Stimulated activated CD8-positive, alpha-beta memory T cell treated with anti-CD3 and anti-CD28 coated beads, Interleukin-4, amount 100 ng/mL, for 4 hours (primary cell): ENCODE results near the gene PEAK3.

Source experiments
- DNase-seq, 2 donors: peaks; one replicate each; pipeline ENCODE4 v3.0.0-alpha.2; 2020; ENCODE audit warnings: low read depth in 2 of 2, low spot score in 1 of 2

The PEAK3 gene

DNA sequence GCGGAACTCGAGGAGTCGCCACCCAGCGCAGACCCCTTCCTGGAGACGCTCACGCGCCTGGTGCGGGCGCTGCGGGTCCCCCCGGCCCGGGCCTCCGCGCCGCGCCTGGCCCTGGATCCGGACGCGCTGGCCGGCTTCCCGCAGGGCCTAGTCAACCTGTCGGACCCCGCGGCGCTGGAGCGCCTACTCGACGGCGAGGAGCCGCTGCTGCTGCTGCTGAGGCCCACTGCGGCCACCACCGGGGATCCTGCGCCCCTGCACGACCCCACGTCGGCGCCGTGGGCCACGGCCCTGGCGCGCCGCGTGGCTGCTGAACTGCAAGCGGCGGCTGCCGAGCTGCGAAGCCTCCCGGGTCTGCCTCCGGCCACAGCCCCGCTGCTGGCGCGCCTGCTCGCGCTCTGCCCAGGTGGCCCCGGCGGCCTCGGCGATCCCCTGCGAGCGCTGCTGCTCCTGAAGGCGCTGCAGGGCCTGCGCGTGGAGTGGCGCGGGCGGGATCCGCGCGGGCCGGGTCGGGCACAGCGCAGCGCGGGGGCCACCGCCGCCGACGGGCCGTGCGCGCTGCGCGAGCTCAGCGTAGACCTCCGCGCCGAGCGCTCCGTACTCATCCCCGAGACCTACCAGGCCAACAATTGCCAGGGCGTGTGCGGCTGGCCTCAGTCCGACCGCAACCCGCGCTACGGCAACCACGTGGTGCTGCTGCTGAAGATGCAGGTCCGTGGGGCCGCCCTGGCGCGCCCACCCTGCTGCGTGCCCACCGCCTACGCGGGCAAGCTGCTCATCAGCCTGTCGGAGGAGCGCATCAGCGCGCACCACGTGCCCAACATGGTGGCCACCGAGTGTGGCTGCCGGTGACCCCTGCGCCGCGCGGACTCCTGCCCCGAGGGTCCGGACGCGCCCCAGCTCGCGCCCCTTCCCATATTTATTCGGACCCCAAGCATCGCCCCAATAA lies 30.6 kb downstream of the PEAK3 start:
- DNase-seq, result no peak

DNA sequence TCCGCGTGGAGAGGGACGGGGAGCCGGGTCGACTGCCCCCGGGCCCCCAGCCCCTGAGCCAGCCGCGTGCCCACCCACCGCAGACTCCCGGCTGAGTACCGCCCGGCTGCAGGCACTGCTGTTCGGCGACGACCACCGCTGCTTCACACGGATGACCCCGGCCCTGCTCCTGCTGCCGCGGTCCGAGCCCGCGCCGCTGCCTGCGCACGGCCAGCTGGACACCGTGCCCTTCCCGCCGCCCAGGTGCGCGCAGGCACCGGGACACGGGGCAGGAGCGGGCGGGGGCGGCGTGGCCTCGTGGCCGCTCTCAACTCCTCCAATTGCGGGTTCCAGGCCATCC lies 31.2 kb downstream of the PEAK3 start:
- DNase-seq, result no peak

DNA sequence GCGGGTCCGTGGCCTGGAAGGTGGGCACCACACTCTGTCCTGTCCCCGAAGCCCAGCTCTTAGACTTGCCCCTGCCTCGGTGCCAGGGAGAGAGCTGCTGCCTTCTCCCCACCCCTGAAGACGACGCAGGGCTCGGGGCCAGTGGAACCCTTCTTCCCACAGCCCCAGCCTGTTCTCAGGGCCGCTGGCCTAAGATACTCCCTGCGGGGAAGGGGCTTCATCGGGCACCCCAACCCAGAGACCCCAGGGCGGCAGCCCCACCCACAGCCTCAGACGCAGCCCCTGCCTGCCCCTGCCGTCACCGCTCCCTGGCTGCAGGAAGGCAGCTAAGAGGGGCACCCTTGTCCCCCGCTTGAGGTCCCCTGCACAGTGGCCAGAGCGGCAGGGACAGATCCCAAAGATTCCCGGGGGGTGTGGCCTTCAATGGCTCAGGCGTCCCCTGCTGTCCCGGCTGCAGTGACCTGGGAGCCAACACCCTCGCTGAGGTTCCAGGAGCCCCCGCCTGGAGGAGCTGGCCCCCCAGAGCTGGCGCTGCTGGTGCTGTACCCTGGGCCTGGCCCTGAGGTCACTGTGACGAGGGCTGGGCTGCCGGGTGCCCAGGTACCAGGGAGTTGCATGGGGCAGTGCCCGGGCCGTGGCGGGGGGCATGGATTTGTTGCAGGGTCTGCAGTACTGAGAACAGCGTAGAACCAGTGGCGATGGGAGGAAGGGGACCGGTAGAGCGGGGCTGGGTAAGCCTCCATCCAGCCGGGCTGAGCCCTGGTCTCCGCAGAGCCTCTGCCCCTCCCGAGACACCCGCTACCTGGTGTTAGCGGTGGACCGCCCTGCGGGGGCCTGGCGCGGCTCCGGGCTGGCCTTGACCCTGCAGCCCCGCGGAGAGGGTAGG lies 31.9 kb downstream of the PEAK3 start:
- no peak for DNase-seq

- DNase-seq, result no peak
Observed at GRCh38 chr19:2249010-2249866, 32.7 kb downstream of the PEAK3 start, which contains the start of gene AMH. TSS of gene AMH (plus strand) at chr19:2249323. CDS start at chr19:2249333, 10 bp downstream.

DNA sequence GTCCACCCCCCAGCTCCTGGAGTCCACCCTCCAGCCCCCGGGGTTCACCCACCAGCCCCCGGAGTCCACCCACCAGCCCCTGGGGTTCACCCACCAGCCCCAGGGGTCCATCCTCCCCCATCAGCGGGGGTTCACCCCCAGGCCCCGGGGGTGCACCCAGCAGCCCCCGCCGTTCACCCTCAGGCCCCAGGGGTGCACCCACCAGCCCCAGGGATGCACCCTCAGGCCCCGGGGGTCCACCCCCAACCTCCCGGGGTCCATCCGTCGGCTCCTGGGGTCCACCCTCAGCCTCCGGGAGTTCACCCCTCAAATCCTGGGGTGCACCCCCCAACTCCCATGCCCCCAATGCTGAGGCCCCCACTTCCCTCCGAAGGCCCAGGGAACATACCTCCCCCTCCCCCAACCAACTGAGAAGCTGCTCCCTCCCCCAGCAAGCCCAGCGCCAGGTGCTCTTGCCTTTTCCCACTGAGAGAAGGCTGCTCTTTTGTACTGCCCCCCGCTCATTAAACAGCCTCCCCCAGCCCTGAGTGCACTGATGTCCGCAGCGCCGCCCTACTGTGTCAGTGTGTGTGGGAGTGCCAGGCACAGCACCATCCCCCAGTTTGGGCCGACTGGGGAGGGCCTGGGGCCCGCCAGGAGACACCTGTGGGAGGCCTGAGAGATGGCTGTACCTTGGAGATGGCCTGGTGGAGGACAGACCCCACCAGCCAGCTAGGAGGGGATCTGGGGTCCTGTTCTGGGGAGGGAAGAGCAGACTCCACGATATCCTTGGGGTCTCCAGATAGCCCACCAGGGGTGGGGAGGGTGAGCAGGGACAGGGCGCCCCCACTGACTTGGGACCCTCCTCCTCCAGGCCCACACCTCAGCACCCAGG lies 33.6 kb downstream of the PEAK3 start:
- no peak for DNase-seq

DNA sequence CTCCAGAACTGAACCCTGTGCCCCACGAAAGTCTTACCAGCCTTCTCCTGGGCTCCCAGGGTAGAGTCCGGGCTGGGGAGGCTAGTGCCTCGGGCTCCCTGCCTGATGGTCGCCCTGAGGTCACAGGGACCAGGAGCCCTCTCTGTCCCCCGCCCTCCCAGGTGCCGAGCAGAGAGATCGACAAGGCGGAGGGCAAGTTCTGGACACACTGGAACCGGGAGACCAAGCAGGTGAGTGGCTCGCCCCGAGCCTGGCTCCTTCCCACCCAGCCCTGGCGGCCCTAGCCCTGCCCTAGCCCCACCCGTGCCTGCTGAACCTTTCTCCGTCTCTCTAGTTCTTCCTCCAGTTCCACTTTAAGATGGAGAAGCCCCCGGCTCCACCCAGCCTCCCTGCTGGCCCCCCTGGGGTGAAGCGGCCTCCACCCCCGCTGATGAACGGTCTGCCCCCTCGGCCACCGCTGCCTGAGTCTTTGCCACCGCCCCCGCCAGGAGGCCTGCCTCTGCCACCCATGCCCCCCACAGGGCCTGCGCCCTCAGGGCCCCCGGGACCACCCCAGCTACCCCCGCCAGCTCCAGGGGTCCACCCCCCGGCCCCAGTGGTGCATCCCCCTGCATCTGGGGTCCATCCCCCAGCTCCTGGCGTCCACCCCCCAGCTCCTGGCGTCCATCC lies 34.4 kb downstream of the PEAK3 start:
- no peak for DNase-seq

GRCh38 chr19:2246801-2247361 lies 35.1 kb downstream of the PEAK3 start:
- no peak for DNase-seq

DNA sequence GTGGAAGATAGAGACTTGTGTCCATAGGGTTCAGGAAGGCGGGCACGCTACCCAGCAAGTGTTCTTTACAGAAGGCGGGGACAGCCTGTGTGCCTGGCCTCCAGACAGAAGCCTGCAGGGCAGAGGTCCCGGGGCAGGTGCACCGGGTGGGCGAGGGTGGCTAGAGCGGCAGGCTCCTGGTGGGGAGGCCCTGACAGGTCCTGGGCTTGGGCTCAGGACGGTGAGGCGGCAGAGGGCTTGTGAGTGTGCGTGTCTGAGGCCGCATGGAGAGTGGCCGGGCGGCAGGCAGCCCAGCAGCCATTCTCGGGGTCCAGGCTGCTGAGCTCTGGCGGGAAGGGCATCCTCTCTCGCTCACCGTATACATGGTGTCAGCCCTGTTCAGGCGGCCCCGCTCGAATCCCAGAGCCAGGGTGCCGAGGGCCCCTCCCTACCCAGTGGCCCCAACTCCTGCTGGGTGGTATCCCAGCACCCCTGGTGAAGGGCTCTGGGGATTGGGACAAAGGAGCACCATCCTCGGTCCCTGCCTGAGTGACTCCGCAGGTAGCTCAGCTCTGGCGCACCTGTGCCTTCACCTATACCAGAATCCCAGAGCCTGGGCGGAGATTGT lies 35.9 kb downstream of the PEAK3 start:
- DNase-seq, result no peak

DNA sequence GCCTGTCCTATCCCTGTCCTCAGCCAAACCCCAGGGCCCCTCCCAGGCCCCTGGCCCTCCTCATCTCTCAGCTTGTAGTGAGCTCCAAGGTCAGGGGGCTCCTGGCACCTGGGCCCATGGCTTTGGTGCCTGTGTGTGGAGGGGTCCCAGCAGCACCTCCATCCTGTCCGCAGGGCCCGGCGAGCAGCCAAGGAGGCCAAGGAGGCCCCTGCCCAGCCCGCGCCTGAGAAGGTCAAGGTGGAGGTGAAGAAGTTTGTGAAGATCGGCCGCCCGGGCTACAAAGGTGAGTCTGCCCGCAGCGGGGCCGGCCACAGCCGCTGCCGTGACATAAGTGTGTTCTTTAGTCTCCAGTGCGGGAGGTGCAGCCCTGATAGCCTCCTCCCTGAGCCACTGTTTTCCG lies 36.7 kb downstream of the PEAK3 start:
- no peak for DNase-seq

GRCh38 chr19:2244486-2244885 lies 37.5 kb downstream of the PEAK3 start:
- DNase-seq, result no peak

- DNase-seq, result no peak
Observed at GRCh38 chr19:2244125-2244411, 37.9 kb downstream of the PEAK3 start.

DNA sequence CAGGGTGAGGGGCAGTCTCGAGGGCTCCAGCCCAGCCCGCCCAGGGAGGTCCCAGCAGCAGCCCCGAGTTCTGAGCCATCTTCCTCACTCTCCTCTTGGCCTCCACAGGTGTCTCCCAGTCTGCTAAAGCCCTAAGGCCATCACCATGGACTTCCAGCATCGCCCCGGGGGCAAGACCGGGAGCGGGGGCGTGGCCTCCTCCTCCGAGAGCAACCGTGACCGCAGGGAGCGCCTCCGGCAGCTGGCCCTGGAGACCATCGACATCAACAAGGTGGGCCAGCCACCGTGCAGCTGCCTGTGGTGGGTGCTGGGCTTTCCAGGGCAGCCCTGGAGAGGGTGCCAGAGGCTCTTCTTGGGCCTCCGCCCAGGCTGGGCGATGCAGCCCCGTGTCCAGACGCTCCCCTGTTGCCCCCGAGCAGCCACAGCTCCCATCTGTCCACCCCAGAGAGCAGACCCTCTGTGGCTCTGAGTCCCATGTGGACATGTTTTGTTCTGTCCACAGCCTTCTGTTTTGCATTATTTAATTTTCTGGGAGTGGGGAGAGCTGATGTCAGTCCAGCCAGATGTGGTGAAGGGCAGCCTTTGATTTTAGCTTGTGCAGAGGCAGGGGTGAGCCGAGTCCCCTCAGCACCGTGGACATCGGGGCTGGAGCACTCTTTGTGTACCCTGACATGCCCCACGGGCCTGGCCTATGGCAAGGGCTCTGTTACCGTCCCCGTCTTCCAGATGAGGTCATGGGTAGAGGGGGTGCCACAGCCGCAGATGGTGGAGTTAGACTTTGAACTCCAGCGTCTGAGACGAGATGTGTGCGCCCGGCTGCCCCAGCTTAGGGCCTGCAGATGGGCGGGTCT lies 38.5 kb downstream of the PEAK3 start:
- DNase-seq, result no peak

DNA sequence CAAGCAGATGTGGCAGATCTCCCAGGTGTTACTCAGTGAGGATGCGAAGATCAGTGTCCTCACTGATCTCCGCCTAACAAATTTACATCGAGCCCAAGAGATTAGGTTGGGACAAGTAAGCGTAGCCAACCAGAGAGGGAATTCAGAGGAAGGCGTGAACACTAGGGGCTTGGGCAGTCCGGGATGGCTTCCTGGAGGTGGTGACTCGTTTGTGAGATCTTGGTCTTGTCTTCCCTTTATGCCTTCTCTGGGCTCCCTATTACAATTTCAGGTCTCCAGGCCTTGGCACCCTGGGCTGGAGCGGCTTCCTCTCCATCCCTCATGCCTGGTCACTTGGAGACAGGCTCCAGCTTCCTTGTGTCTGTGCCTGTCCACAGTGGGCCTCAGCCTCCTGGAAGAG lies 39.2 kb downstream of the PEAK3 start:
- no peak for DNase-seq

DNA sequence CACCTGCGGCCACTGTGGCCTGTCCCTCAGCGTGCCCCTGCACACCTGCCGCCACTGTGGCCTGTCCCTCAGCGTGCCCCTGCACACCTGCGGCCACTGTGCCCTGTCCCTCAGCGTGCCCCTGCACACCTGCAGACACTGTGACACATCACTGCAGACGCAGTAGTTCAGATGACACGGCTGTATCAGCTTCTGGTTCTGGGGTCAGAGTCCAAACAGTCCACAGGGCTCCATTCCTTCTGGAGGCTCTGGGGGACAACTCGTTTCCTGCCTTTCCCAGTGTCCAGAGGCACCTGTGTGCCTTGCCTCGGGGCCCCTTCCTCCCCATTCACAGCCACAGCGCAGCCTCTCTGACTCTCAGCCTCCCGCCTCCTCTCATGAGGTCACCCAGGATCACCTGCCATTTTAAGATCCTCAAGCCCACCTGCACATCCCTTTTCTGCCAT lies 39.9 kb downstream of the PEAK3 start:
- no peak for DNase-seq

DNA sequence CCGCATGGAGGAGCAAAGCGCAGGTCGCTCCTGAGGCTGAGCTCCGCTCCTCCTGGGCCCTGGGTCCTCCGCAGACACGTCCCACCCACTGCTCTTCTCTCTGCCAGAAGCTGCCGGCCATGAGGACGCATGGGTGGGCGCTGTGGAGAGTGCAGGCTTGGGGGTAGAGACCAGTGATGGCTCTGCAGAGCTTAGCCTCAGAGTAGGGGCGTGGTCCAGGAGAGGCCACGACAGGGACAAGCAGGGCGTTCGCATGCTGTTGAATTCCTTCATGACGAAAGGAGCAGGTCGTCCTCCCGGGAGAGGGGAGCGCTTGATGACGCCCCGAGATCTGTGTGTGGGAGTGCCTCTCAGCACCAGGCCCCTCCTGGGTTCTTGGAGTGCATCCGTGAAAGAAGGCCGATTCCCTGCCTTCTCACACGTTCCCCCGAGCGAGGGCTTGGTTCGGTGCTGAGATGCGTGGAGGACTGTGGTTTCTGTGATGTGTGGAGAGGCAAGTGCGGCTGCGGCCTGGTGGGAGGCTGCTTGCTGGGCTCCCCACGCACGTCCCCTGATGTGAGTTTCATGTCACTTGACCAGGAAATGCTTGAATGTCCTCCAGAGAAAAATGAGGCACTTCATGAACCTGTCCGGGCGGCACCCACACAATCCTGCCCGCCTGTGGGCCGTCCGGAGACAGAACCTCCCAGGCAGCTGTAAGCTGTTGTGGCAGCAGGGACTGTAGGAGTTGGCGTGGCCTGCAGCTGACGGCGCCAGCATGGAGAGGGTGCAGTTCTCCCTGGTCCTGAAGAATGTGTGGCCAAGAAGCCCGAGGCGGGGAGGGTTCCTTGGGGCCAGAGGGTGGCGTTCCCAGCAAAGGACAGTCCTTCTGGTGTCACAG lies 40.9 kb downstream of the PEAK3 start:
- DNase-seq, result no peak

DNA sequence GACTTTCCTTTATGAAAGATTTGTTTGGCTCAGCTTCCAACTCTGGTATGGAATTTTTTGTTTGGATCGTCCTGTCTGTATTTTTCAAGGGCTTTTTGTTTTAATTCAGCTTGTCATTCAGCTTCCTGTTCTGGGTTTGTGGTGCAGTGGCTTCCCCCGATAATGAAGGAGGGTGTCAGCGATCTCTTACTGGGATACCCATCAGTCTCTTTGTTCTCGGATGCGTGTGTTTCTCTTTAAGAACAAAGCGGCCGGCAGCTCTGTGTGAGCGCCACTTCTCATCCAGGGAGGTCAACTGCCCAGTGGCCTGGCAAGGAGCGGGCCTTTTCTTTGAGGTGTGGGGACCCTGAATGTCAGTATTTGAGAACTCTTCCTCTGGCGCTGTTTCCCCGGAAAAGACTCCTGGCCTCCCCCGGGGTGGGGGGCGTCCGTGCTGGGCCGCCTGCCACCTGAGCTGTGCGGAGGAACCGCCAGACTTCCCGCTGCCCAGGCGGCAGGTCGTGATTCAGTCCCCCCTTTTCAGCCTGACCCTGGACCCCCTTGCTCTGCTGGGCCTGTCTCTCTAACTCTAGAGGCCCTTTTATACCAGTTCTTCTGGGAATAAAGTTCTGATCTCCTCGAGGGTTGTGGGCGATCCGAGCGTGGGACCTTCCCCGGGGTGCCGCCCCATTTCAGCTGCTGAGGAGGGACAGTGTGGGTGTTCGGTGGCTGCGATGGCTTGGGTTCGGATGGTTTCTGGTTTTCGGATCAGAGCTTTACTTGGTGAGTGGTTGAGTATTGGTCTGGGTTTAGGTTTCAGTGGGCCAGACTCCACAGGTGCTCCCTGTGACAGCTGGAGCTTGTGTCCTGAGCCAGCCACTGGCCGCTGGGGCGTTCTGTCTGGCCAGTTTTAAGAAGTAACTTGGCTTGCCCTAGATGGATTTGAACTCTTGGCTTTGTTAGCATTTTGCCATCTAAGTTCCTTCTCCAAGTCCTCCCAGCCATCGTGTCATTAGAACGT lies 41.9 kb downstream of the PEAK3 start:
- DNase-seq, result no peak
